Effector memory CD8-positive, alpha-beta T cell (primary cell): ENCODE results near the gene DHRS4.
"Not testable (repeated sequence)": the region's sequence is repeated elsewhere in the genome, so short reads cannot be mapped to it uniquely, and the experiment has no call there.

ENCODE experiments used
- ATAC-seq: fragments of 150-1000 bp; cut with Tn5 transposase; replicated peaks from 2 replicates; pipeline ENCODE4 v1.10.0; 2021; ENCODE audit warnings: mild to moderate bottlenecking, moderate library complexity
- DNase-seq, 3 experiments: peaks; one replicate each; pipeline ENCODE4 v3.0.0; 2021
- H3K27ac Mint-ChIP-seq, 2 donors: one replicate each; pipeline ENCODE4 v1.8.0; 2022; ENCODE audit warnings: mild to moderate bottlenecking in 2 of 2, mixed read lengths in 2 of 2, moderate library complexity in 2 of 2
- H3K27me3 Mint-ChIP-seq, 2 donors: one replicate each; pipeline ENCODE4 v1.8.0; 2022; ENCODE audit warnings: mixed read lengths in 2 of 2
- H3K36me3 Mint-ChIP-seq: one replicate; pipeline ENCODE4 v1.8.0; 2022; ENCODE audit warnings: mild to moderate bottlenecking, moderate library complexity, mixed read lengths; ENCODE audit not compliant: insufficient read depth
- H3K4me1 Mint-ChIP-seq, 2 donors: one replicate each; pipeline ENCODE4 v1.8.0; 2022; ENCODE audit warnings: low read depth in 2 of 2, mixed read lengths in 2 of 2
- H3K4me3 Mint-ChIP-seq, 2 donors: one replicate each; pipeline ENCODE4 v1.8.0; 2022; ENCODE audit warnings: mild to moderate bottlenecking in 2 of 2, mixed read lengths in 2 of 2, moderate library complexity in 2 of 2
- H3K9me3 Mint-ChIP-seq, 2 donors: one replicate each; pipeline ENCODE4 v1.8.0; 2022; ENCODE audit warnings: mixed read lengths in 2 of 2

DHRS4 gene

DNA sequence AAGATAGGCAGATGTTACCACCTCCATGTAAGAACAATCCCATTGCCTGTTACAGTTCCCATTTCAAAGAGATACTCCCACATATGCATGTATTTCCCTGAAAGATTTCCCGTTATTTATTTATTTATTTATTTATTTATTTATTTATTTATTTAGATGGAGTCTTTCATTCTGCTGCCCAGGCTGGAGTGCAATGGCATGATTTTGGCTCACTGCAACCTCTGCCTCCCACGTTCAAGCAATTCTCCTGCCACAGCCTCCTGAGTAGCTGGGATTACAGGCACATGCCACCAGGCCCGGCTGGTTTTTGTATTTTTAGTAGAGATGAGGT, 2.5 kb upstream of the DHRS4 start:
- H3K36me3 Mint-ChIP-seq, result peaks cover 12% of the 10 kb centered on the region
- H3K27ac Mint-ChIP-seq, H3K27me3 Mint-ChIP-seq: not testable (repeated sequence)

DNA sequence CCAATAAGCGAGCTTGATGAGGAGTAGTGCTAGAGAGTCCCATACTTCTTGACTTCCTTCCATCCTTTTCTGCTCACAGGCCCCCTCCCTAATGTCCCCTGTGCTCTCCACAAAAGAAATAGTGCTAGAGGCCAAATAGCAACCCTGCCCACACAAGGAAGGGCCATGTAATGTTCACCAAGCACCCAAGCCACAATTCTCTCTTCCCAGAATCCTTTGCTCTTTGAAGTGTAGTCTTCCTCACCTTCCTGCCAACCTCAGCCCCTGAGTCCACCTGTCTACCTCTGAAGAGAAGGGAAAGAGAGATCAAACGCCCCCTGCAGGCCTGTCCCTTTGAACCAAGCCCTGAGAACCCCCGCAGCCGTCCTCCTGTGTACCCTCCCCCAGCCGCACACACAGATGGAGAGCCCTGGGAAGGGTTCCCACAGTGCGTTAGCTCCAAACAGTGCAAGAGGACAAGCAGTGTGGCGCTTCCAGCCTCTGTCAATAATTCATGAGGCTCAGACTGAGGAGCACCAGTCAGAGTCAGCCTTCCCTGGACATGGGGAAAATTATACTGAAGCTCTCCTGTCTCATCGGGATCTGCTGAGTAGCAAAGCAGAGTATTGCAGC, 1.9 kb upstream of the DHRS4 start:
- H3K36me3 Mint-ChIP-seq, result peaks cover 12% of the 10 kb centered on the region
- H3K4me1 Mint-ChIP-seq, result peaks cover 25 to 27% of the 10 kb centered on the region in 2 donors
- H3K27me3 Mint-ChIP-seq, result no peaks in the 10 kb centered on the region
- ATAC-seq (no peak), DNase-seq (no peak)
- no peak overlapping the region for H3K4me3 Mint-ChIP-seq
- no peaks in the 10 kb centered on the region for H3K9me3 Mint-ChIP-seq
- H3K27ac Mint-ChIP-seq, result no peak overlapping the region

More for the DNA sequence above, 2.5 kb upstream of the DHRS4 start:
- ATAC-seq, H3K9me3 Mint-ChIP-seq, DNase-seq, H3K4me3 Mint-ChIP-seq: not testable (repeated sequence)
- H3K4me1 Mint-ChIP-seq, result peaks cover 30 to 33% of the 10 kb centered on the region in 2 donors

DNA sequence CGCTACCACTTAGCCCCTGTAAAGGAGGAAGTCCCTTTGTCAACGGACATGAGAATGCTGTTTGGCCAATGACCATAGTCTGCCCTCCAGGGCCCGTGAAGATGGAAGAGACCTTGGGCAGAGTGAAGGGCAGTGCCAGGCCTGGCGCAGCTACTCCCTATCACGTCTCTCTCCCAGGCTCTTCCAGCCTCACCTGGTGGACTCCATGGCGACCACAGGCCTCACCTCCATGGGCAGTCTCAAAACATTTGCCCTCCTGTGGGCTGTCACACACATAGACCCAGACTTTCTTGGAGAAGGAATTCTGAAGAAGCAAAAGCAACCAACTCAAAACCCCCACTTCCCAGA, 480 bp upstream of the DHRS4 start:
- peak overlapping the region; percentile 92 to 93 for H3K27ac Mint-ChIP-seq
- not testable (repeated sequence) for ATAC-seq

DNA sequence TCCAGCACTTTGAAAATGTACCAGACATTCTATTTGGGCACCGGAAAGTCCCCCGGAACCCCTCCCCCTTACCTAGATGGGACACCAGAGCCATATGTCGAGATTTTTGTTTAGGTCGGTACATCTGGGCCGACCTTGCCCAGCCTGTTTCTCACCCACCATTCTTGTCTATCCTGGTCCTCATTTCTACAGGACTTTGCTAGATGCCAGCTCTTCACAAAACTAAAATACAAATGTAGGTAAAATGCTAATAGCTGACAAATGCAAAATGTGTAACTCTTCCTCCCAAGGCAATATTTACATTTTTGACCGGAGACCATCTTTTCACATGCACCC, 677 bp downstream of the DHRS4 start:
- not testable (repeated sequence) for DNase-seq, H3K27me3 Mint-ChIP-seq, ATAC-seq, H3K9me3 Mint-ChIP-seq
- H3K4me1 Mint-ChIP-seq, result peaks cover 18 to 23% of the 10 kb centered on the region in 2 donors
- H3K27ac Mint-ChIP-seq, result peak overlapping the region; percentile 92 to 93
- peaks cover 12% of the 10 kb centered on the region for H3K36me3 Mint-ChIP-seq
- peak overlapping the region; percentile 98 to 99 for H3K4me3 Mint-ChIP-seq

More for the DNA sequence above, 480 bp upstream of the DHRS4 start:
- Mint-ChIP-seq H3K36me3 (peaks cover 12% of the 10 kb centered on the region), H3K4me3 (peak overlapping the region; percentile 98 to 99), H3K4me1 (peaks cover 20 to 25% of the 10 kb centered on the region in 2 donors)
- DNase-seq, H3K27me3 Mint-ChIP-seq, H3K9me3 Mint-ChIP-seq: not testable (repeated sequence)

DNA sequence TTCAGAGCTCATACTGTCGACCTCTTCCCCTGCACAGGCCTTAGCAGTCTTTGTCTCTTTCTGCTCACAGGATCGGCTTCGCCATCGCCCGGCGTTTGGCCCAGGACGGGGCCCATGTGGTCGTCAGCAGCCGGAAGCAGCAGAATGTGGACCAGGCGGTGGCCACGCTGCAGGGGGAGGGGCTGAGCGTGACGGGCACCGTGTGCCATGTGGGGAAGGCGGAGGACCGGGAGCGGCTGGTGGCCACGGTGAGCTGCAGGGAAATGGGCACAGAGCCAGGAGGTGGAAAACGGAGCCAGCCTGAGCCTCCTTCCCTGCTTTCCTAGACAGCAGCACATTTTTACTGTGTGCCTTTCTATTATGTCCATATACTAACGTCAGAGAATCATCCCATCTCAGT, 1.4 kb downstream of the DHRS4 start:
- not testable (repeated sequence) for DNase-seq

DNA sequence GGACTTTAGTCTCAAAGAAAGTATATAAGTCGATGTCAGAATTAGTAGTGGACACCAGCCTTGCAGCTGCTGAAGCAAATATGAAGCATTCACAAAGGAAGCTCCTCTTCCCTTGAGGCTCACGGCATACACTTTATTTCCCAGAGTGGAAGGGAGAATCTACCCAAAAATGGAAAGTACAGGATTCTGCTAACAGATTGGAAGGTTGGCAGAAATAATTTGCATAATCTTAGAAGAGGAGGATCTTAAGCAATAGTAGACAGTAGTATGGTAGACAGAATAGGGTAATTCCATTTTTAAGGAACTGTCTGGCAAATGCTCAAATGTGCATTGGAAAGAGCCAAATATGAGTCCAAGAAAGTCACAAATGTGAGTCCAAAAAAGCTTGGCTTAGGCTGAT, 2.2 kb downstream of the DHRS4 start:
- DNase-seq, H3K9me3 Mint-ChIP-seq, H3K4me3 Mint-ChIP-seq, H3K27ac Mint-ChIP-seq, ATAC-seq, H3K27me3 Mint-ChIP-seq: not testable (repeated sequence)
- peaks cover 18 to 23% of the 10 kb centered on the region in 2 donors for H3K4me1 Mint-ChIP-seq
- peaks cover 12% of the 10 kb centered on the region for H3K36me3 Mint-ChIP-seq

More for the DNA sequence above, 1.4 kb downstream of the DHRS4 start:
- H3K27ac Mint-ChIP-seq, H3K9me3 Mint-ChIP-seq, H3K27me3 Mint-ChIP-seq, ATAC-seq, H3K4me3 Mint-ChIP-seq: not testable (repeated sequence)
- Mint-ChIP-seq H3K4me1 (peaks cover 18 to 23% of the 10 kb centered on the region in 2 donors), H3K36me3 (peaks cover 12% of the 10 kb centered on the region)

DNA sequence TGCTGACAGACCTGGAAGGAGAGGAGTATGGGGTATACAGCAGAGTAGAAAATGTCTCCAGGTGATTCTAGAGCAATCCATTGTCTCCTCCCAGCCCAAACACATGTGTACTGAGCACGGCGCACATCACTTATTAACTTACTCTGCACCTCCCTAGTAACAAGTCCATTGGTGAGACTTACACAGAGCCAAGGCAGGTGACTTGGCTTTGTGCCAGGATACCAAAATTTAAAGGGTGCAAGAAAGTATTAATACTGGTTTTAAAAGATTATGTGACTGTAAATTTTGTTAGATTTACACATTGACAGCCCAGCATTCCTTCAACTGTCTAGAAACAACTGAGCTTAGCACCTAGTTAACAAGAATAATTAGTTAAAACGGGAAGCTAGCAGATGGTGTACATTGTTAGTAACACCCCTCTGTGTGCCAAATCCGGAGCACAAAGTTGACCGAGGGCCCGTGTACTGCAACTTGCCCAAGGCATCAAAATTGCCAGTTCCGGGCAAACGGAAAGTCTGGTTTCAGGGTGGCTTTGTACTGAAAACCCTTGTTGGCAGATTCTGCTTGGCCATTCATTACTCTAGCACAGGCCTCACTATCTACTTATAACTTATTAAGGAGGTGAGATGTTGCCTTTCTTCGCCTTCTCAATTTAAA, 4.5 kb downstream of the DHRS4 start:
- peaks cover 13 to 16% of the 10 kb centered on the region in 2 donors for H3K4me1 Mint-ChIP-seq
- H3K27ac Mint-ChIP-seq, ATAC-seq, H3K9me3 Mint-ChIP-seq, H3K4me3 Mint-ChIP-seq, H3K27me3 Mint-ChIP-seq, DNase-seq, H3K36me3 Mint-ChIP-seq: not testable (repeated sequence)

DNA sequence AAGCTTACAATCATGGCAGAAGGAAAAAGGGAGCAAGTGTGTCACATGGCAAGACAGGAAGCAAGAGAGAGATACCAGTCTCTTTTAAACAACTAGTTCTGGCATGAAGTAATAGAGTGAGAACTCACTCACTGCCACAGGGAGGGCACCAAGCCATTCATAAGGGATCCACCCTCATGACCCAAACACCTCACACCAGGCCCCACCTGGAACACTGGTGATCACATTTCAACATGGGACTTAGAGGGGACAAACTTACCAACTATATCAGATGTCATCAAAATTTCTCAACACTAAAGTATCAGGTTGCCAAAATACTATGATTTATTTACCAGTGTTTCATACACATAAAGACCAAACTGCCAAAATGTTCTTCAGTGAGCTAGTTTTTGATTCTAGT, 7.3 kb downstream of the DHRS4 start:
- H3K9me3 Mint-ChIP-seq, H3K36me3 Mint-ChIP-seq, H3K4me3 Mint-ChIP-seq, ATAC-seq, H3K4me1 Mint-ChIP-seq, H3K27me3 Mint-ChIP-seq, H3K27ac Mint-ChIP-seq, DNase-seq: not testable (repeated sequence)

DNA sequence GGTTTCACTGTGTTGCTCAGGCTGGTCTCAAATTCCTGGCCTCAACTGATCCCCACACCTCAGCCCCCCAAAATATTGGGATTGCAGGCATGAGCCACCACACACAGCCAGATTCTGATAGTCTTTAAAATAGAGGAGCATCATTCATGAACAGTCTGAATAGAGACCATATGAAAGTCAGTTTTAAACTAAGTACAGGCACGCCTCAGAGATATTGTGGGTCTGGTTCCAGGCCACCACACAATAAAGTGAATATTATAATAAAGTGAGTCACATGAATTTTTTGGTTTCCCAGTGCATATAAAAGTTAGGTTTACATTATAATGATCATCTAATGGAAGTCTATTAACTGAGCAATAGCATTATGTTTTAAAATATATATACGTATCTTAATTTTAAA, 8.1 kb downstream of the DHRS4 start:
- H3K36me3 Mint-ChIP-seq, H3K4me3 Mint-ChIP-seq, H3K27me3 Mint-ChIP-seq, H3K9me3 Mint-ChIP-seq, DNase-seq, ATAC-seq, H3K4me1 Mint-ChIP-seq, H3K27ac Mint-ChIP-seq: not testable (repeated sequence)

DNA sequence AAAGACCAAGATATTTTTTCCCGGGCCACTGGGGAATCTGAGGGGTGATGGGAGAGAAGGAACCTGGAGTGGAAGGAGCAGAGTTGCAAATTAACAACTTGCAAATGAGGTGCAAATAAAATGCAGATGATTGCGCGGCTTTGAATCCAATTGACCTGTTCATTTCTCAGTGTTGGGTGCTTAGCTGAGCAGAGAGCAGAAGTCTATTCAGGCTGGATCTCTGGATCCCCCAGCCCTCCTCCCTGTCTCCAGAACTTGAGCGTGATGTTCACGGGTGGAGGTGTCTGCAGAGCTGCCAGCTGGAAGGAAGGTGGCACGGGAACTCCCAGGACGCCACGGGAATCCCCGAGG, 15.5 kb downstream of the DHRS4 start:
- ATAC-seq, H3K9me3 Mint-ChIP-seq, H3K27me3 Mint-ChIP-seq, H3K4me3 Mint-ChIP-seq, DNase-seq, H3K27ac Mint-ChIP-seq, H3K36me3 Mint-ChIP-seq, H3K4me1 Mint-ChIP-seq: not testable (repeated sequence)

DNA sequence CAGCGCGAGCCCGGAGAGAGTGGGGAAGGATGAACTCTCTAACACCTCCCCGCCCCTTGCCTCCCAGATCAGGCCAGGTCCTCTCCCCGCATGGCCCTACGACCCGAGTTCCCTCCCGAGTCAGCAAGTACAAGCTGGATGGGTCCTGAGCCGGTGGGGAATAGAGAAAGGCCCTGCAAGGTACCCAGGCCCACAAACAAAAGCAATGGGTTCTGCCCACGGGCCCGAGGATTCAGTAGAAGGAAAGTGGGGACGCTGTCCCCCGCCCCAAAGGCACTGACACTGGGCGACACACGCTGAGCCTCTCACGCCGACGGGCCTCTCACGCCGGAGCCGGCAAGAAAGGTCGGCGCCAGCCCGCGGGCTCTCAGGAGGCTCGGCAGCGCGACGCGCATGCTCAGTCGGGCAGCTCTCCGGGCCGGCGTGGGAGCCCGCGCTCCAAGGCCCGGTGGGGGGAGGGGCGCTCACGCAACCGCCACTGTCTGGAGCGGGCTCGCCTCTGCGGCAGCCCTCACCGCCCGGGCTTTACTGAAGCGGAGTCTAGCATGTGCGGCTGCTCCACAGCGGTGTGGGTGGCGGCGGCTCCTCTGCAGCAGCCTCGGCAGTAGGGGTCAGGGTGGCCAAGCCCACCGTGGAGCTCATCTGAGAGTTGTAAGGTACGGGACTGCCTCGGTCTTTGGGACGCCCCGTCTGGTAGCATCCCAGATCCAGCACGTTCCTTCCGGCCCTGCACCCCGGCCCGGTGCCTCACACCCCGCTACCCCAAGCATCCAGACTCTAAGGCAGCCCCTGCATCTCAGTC, 16.1 kb downstream of the DHRS4 start:
- DNase-seq (peak in 2 of 3 experiments; percentile 15 to 35), ATAC-seq (peak; percentile 86)
- not testable (repeated sequence) for H3K36me3 Mint-ChIP-seq, H3K27ac Mint-ChIP-seq, H3K9me3 Mint-ChIP-seq, H3K4me1 Mint-ChIP-seq, H3K27me3 Mint-ChIP-seq
- peak overlapping the region in 1 of 2 donors; percentile 21 for H3K4me3 Mint-ChIP-seq

DNA sequence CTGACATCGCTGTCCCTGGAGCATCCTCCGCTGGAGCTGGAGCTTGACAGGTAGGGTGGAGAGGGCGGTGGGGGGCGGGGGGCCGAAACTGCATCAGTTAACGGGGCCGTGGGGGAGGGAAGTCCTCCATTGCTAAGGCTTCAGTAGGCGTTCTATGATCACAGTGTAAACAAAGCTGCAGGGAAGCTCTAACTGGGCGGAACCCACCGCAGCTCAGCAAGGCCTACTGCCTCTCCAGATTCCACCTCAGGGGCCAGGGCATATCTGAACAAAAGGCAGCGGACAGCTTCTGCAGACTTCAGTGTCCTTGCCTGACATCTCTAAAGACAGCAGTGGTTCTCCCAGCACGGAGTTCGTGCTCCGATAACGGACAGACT, 16.7 kb downstream of the DHRS4 start:
- H3K4me1 Mint-ChIP-seq, H3K36me3 Mint-ChIP-seq: not testable (repeated sequence)
- ATAC-seq, result peak; percentile 21

DNA sequence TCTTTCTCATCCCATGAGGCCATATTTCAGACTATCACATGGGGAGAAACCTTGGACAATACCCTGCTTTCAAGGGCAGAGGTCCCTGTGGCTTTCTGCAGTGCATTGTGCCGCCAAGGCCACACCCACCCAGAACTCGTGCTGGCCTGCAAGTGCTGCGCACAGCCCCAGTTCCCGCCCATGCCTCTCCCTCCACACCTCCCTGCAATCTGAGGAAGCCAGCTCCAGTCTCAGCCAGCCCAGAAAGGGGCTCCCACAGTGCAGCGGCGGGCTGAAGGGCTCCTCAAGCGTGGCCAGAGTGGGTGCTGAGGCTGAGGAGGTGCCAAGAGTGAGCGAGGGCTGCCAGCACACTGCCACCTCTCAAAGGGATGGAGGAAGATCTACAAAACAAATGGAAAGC, 19.6 kb downstream of the DHRS4 start:
- ATAC-seq, H3K4me1 Mint-ChIP-seq, DNase-seq, H3K36me3 Mint-ChIP-seq, H3K27me3 Mint-ChIP-seq, H3K9me3 Mint-ChIP-seq, H3K27ac Mint-ChIP-seq, H3K4me3 Mint-ChIP-seq: not testable (repeated sequence)

More for the DNA sequence above, 16.7 kb downstream of the DHRS4 start:
- not testable (repeated sequence) for H3K9me3 Mint-ChIP-seq, H3K27me3 Mint-ChIP-seq, DNase-seq, H3K27ac Mint-ChIP-seq
- peak overlapping the region; percentile 21 to 25 for H3K4me3 Mint-ChIP-seq

DNA sequence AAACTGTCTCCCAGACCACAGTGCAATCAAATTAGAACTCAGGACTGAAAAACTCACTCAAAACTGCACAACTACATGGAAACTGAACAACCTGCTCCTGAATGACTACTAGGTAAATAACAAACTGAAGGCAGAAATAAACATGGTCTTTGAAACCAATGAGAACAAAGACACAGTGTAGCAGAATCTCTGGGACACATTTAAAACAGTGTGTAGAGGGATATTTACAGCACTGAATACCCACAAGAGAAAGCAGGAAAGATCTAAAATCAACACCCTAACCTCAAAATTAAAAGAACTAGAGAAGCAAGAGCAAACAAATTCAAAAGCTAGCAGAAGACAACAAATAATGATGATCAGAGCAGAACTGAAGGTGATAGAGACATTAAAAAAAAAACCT, 20.5 kb downstream of the DHRS4 start:
- ATAC-seq, H3K4me1 Mint-ChIP-seq, DNase-seq, H3K4me3 Mint-ChIP-seq, H3K9me3 Mint-ChIP-seq, H3K36me3 Mint-ChIP-seq, H3K27me3 Mint-ChIP-seq: not testable (repeated sequence)
- peak overlapping the region in 1 of 2 donors; percentile 18 for H3K27ac Mint-ChIP-seq
